ENCODE data around the gene PLEKHG3.

PLEKHG3 gene

GRCh38 chr14:64790478-64790877, 86.3 kb downstream of the PLEKHG3 start:
- DNase-seq = peak; percentile 28

- DNase-seq = no peak
Measured at GRCh38 chr14:64792231-64792630, 88.0 kb downstream of the PLEKHG3 start.

DNA sequence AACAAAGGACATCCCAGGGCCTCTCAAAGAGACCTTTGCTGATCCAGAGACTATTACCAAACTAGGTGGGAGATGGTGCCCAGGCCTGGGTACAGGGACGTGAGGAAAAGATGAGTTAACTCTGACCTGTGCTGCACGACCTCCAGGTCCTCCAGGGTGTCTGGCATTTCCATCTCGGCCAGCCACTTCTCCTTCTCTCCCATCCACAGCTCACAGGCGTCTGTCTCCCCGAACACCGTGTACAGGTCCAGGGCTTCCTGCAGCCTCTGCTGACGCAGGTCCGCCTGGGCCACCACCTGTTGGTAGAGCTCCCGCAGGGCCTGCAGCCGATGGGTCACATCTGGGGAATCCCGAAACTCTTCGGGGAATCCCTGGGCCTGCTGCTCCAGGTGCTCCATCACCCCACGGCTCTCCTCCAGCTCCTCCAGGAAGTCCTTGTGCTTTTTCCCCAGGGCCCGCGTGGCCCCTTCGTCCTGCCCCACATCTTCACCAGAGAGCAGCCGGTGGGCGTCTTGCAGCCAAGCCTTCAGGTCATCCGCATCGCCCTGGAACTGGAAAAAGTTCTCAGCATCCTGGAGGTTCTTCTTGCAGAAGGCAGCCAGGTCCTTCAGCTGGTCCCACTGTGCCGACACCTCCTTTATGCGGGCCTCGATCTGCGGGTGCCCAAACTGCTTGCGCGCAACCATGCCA, 88.8 kb downstream of the PLEKHG3 start:
- no peak for DNase-seq

DNA sequence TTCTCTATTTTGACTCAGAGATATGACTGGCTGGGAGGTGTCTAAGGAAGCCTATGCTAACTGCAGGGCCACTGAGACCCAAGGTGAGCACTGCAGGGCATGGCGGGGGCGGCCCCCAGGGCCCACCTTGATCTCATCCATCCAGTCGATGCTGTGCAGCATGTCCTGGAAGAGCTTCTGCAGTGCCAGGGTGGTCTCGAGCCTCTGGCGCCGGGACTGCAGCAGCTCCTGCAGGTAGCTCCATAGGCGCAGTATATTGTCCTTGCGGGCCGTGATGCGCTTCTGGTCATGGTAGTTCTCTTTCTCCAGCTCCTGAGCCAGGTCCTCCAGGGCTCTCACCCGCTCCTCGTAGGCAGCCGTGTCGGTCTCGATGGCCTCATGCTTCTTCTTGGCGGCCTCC, 91.0 kb downstream of the PLEKHG3 start:
- no peak for DNase-seq

GRCh38 chr14:64795921-64796320, 91.7 kb downstream of the PLEKHG3 start:
- no peak for DNase-seq

DNA sequence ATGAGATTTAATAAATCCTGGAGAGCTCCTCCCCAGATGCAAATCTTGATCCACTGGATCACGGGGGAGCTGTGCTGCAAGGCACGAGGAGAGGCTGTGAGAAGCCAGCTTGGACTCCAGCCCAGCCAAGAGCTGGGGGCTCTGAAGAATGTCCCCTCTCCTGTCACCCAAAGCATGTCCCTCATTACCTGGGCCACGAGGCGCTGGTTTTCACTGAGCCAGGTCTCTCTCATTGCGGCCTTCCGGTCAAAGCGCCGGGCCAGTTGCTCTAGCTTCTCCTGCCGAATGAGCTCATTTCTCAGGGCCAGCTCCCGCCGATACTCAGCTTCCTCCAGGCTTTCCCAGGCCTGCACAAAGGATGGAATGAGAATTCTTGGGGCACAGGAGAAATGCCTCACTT, 92.1 kb downstream of the PLEKHG3 start:
- DNase-seq = no peak

DNA sequence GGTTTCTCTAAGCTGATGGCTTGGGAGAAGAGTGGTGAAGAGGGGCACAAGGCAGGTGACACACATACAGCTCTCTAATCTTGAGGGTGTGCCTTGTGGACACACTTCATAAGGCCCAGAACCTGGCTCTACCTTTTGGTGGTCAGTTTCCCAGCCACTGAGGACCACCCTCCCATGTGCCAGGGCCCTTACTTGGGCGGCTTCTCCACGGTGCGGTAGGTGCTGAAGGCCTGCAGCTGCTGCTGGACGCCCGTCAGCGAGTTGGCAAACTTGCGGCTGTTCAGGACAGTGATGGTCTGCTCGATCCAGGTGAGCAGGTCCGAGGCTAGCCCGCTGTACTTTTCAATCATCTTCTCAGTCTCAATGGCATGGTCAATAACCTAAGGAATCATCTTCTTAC, 95.3 kb downstream of the PLEKHG3 start:
- DNase-seq = no peak

Measured in NCI-H69 (cell line).